A549 (cell line): ENCODE measurements around the gene PI4KB. TPM values are rescaled to one million over a fixed set of nuclear protein-coding genes. Genes with fewer than 3 reads are reported as not detected.

Source experiments
- BHLHE40 ChIP-seq: IDR thresholded peaks from 2 replicates; pipeline ENCODE4 v1.6.1; 2012; ENCODE audit warnings: low read depth, low read length, inconsistent platforms
- CEBPB ChIP-seq, 2 experiments: fragments of >200 bp in 1 of 2; sonication (Bioruptor Twin) in 1 of 2; formaldehyde crosslinking in 1 of 2; IDR thresholded peaks; 2 replicates each; pipeline ENCODE4 v1.6.1; 2012 to 2016
- CHD4 ChIP-seq: fragments of 200-600 bp; sonication (generic); IDR thresholded peaks from 2 replicates; pipeline ENCODE4 v1.6.1; 2016; ENCODE audit warnings: antibody characterized with exemption, mild to moderate bottlenecking, borderline replicate concordance
- FOSL2 ChIP-seq, 2 experiments: fragments of 450-650 bp in 1 of 2; fragments of >200 bp in 1 of 2; sonication (Bioruptor Twin) in 1 of 2; formaldehyde crosslinking; IDR thresholded peaks; 2 replicates each; pipeline versions ENCODE4 v1.5.0 to v1.6.1; 2016 to 2020; ENCODE audit warnings: mild to moderate bottlenecking in 1 of 2, moderate library complexity in 1 of 2
- FOXS1 ChIP-seq: fragments of 250-450 bp; sonication (Bioruptor Pico); IDR thresholded peaks from 2 replicates; pipeline ENCODE4 v1.5.0; 2020; ENCODE audit warnings: mild to moderate bottlenecking, moderate library complexity
- GATA3 ChIP-seq: IDR thresholded peaks from 2 replicates; pipeline ENCODE4 v1.6.1; 2012; ENCODE audit warnings: borderline replicate concordance
- HDAC2 ChIP-seq: fragments of 200-600 bp; sonication (generic); IDR thresholded peaks from 2 replicates; pipeline ENCODE4 v1.6.1; 2016
- HEYL ChIP-seq: fragments of 250-450 bp; sonication (Bioruptor Pico); IDR thresholded peaks from 2 replicates; pipeline ENCODE4 v1.8.0; 2021; ENCODE audit warnings: mild to moderate bottlenecking, moderate library complexity
- HOXA7 ChIP-seq: fragments of 250-450 bp; sonication (Bioruptor Pico); IDR thresholded peaks from 2 replicates; pipeline ENCODE4 v1.5.0; 2020; ENCODE audit warnings: mild to moderate bottlenecking, moderate library complexity
- HOXB13 ChIP-seq: fragments of 250-450 bp; sonication (Bioruptor Pico); IDR thresholded peaks from 2 replicates; pipeline ENCODE4 v1.5.0; 2020; ENCODE audit warnings: low read depth, mild to moderate bottlenecking, moderate library complexity
- HOXB5 ChIP-seq: fragments of 250-450 bp; sonication (Bioruptor Pico); IDR thresholded peaks from 2 replicates; pipeline ENCODE4 v1.5.0; 2020; ENCODE audit warnings: mild to moderate bottlenecking, moderate library complexity
- JUN ChIP-seq, 2 experiments: fragments of >200 bp; sonication (Bioruptor Twin); formaldehyde crosslinking; IDR thresholded peaks; 2 replicates in 1 of 2; 3 replicates in 1 of 2; pipeline ENCODE4 v1.6.1; 2016 to 2017
- KDM1A ChIP-seq: fragments of 200-600 bp; sonication (generic); IDR thresholded peaks from 2 replicates; pipeline ENCODE4 v1.6.1; 2016; ENCODE audit warnings: low read depth, mild to moderate bottlenecking
- KDM5A ChIP-seq: fragments of 200-600 bp; sonication (generic); IDR thresholded peaks from 2 replicates; pipeline ENCODE4 v1.6.1; 2016; ENCODE audit warnings: antibody characterized with exemption, mild to moderate bottlenecking
- MAFK ChIP-seq: fragments of 450-650 bp; IDR thresholded peaks from 2 replicates; pipeline ENCODE4 v1.6.1; 2014; ENCODE audit not compliant: partially characterized antibody
- MYC ChIP-seq: IDR thresholded peaks from 2 replicates; pipeline ENCODE4 v1.6.1; 2012; ENCODE audit warnings: mild to moderate bottlenecking, inconsistent platforms, low read length, improper control_type of control experiment, borderline replicate concordance
- NPAS2 ChIP-seq: fragments of 250-450 bp; sonication (Bioruptor Pico); IDR thresholded peaks from 2 replicates; pipeline ENCODE4 v1.8.0; 2022; ENCODE audit warnings: mild to moderate bottlenecking, moderate library complexity, borderline replicate concordance
- NR3C1 ChIP-seq: fragments of >200 bp; sonication (Bioruptor Twin); formaldehyde crosslinking; IDR thresholded peaks from 3 replicates; pipeline ENCODE4 v1.6.1; 2017
- POLR2AphosphoS2 ChIP-seq: conservative IDR thresholded peaks from 2 replicates; pipeline ENCODE4 v1.6.1; 2012; ENCODE audit warnings: low read length, improper control_type of control experiment, inconsistent platforms
- RCOR1 ChIP-seq: fragments of 150-350 bp; IDR thresholded peaks from 2 replicates; pipeline ENCODE4 v1.6.1; 2014; ENCODE audit warnings: antibody characterized with exemption, low read length, low read depth
- SMC3 ChIP-seq: fragments of >200 bp; sonication (Bioruptor Twin); formaldehyde crosslinking; IDR thresholded peaks from 3 replicates; pipeline ENCODE4 v1.6.1; 2018; ENCODE audit warnings: inconsistent platforms
- SREBF2 ChIP-seq: fragments of 450-650 bp; IDR thresholded peaks from 2 replicates; pipeline ENCODE4 v1.6.1; 2014; ENCODE audit warnings: mild to moderate bottlenecking, moderate library complexity
- TFCP2L1 ChIP-seq: fragments of 250-450 bp; sonication (Bioruptor Pico); IDR thresholded peaks from 2 replicates; pipeline ENCODE4 v1.5.0; 2021; ENCODE audit warnings: mild to moderate bottlenecking
- TP53 ChIP-seq: fragments of 250-450 bp; sonication (Bioruptor Pico); IDR thresholded peaks from 2 replicates; pipeline ENCODE4 v1.5.0; 2021; ENCODE audit warnings: mild to moderate bottlenecking, moderate library complexity
- ZC3H11A ChIP-seq: fragments of 450-650 bp; IDR thresholded peaks from 2 replicates; pipeline ENCODE4 v1.6.1; 2014; ENCODE audit warnings: antibody characterized with exemption, mild to moderate bottlenecking
- ZFP36 ChIP-seq: fragments of 450-650 bp; IDR thresholded peaks from 2 replicates; pipeline ENCODE4 v1.6.1; 2014; ENCODE audit warnings: borderline replicate concordance; ENCODE audit not compliant: partially characterized antibody
- ZNF302 ChIP-seq: fragments of 250-450 bp; sonication (Bioruptor Pico); IDR thresholded peaks from 2 replicates; pipeline ENCODE4 v1.9.0; 2021; ENCODE audit warnings: inconsistent platforms, mild to moderate bottlenecking, moderate library complexity
- polyA plus RNA-seq, 4 experiments: library from polyadenylated mRNA; depleted of rRNA in 3 of 4; stranded (reverse); fragments of >200 nt; fragmentation: RNase III in 1 of 4; extraction: RNeasy Plus Mini Kit Qiagen cat#74134 plus additional on column Dnase treatment in 1 of 4; gene quantifications; 2 replicates in 3 of 4; 3 replicates in 1 of 4; pipeline ENCODE4 v1.2.3, GENCODE V29; 2011 to 2017
- TF ChIP-seq, protein P1 (sequence below): fragments of 200-600 bp; sonication (generic); IDR thresholded peaks from 2 replicates; pipeline ENCODE4 v1.6.1; 2016; ENCODE audit warnings: antibody characterized with exemption, mild to moderate bottlenecking, moderate library complexity
- TF ChIP-seq, protein P2 (sequence below): IDR thresholded peaks from 2 replicates; pipeline ENCODE4 v1.6.1; 2012
- TF ChIP-seq, protein P3 (sequence below): fragments of >200 bp; sonication (Bioruptor Twin); formaldehyde crosslinking; IDR thresholded peaks from 3 replicates; pipeline ENCODE4 v1.5.1; 2016
- TF ChIP-seq, protein P4 (sequence below): IDR thresholded peaks from 2 replicates; pipeline ENCODE4 v1.6.1; 2012; ENCODE audit warnings: low read depth, borderline replicate concordance
- TF ChIP-seq, protein P5 (sequence below): fragments of 250-450 bp; sonication (Bioruptor Pico); IDR thresholded peaks from 2 replicates; pipeline ENCODE4 v1.5.0; 2020; ENCODE audit warnings: low read depth, mild to moderate bottlenecking, moderate library complexity
- TF ChIP-seq, protein P6 (sequence below): fragments of 150-350 bp; IDR thresholded peaks from 2 replicates; pipeline ENCODE4 v1.6.1; 2014; ENCODE audit warnings: low read depth, mild to moderate bottlenecking, low read length

The PI4KB gene
- polyA plus RNA-seq, 2 of the 4 experiments (the other 2 are of a cell fraction), result 26.8 to 34.4 TPM

DNA sequence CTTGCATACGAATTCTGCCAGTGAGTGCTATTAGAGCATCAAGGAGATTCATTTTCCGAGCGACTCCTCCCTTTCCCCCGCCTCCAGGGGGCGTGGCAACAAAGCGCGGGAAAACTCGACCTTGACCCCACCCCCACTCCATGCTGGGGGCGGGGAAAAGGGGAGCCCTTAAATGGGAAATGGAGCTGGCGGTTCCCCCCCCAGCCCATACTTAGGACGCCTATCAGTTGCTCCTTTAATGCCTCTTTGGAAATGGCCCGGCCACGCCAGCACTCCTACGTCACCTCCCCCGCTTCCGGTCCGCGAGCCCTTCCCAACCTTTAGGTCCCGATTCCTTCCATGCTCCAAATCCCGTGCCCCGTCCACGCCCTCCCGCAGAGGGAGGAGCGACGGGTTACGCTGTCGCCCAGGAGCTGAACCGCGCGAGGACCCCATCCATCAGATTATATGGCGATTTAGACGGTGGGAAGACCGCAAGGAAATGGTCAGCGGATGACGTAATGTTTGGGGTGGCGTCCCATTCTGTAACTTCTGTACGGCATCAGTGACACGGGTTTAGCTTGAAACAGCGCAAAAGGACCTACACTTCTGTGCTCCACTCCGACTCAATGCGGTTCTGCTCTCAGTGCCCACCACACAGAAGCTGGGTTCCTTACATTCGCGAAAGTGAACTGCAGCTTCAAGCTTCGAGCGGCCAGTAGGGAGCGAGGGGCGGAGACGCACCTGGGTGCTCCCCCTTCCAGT lies 45.8 kb downstream of the PI4KB start (continued):
- TF ChIP-seq, protein P1, sequence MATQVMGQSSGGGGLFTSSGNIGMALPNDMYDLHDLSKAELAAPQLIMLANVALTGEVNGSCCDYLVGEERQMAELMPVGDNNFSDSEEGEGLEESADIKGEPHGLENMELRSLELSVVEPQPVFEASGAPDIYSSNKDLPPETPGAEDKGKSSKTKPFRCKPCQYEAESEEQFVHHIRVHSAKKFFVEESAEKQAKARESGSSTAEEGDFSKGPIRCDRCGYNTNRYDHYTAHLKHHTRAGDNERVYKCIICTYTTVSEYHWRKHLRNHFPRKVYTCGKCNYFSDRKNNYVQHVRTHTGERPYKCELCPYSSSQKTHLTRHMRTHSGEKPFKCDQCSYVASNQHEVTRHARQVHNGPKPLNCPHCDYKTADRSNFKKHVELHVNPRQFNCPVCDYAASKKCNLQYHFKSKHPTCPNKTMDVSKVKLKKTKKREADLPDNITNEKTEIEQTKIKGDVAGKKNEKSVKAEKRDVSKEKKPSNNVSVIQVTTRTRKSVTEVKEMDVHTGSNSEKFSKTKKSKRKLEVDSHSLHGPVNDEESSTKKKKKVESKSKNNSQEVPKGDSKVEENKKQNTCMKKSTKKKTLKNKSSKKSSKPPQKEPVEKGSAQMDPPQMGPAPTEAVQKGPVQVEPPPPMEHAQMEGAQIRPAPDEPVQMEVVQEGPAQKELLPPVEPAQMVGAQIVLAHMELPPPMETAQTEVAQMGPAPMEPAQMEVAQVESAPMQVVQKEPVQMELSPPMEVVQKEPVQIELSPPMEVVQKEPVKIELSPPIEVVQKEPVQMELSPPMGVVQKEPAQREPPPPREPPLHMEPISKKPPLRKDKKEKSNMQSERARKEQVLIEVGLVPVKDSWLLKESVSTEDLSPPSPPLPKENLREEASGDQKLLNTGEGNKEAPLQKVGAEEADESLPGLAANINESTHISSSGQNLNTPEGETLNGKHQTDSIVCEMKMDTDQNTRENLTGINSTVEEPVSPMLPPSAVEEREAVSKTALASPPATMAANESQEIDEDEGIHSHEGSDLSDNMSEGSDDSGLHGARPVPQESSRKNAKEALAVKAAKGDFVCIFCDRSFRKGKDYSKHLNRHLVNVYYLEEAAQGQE, result peak; percentile 35; the same call in 1 of the 2 replicates
- no peak for TF ChIP-seq MAFK
- TF ChIP-seq RCOR1, result no peak
- TF ChIP-seq HOXB5 (CRISPR knock-in tag), result peak; percentile 75
- TF ChIP-seq, protein P2, sequence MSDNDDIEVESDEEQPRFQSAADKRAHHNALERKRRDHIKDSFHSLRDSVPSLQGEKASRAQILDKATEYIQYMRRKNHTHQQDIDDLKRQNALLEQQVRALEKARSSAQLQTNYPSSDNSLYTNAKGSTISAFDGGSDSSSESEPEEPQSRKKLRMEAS, result peak; percentile 89
- no peak for TF ChIP-seq HOXB13 (CRISPR knock-in tag)
- no peak for TF ChIP-seq CHD4
- TF ChIP-seq POLR2AphosphoS2, result no peak
- TF ChIP-seq ZFP36, result no peak
- TF ChIP-seq FOSL2 (IDR thresholded peaks at IDR 0.05), result no peak
- TF ChIP-seq FOSL2 (CRISPR knock-in tag; IDR thresholded peaks at IDR 0.05), result peak; percentile 54; the same call in 1 of the 2 replicates
- TF ChIP-seq, protein P3, sequence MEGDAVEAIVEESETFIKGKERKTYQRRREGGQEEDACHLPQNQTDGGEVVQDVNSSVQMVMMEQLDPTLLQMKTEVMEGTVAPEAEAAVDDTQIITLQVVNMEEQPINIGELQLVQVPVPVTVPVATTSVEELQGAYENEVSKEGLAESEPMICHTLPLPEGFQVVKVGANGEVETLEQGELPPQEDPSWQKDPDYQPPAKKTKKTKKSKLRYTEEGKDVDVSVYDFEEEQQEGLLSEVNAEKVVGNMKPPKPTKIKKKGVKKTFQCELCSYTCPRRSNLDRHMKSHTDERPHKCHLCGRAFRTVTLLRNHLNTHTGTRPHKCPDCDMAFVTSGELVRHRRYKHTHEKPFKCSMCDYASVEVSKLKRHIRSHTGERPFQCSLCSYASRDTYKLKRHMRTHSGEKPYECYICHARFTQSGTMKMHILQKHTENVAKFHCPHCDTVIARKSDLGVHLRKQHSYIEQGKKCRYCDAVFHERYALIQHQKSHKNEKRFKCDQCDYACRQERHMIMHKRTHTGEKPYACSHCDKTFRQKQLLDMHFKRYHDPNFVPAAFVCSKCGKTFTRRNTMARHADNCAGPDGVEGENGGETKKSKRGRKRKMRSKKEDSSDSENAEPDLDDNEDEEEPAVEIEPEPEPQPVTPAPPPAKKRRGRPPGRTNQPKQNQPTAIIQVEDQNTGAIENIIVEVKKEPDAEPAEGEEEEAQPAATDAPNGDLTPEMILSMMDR, result no peak
- TF ChIP-seq, protein P4, sequence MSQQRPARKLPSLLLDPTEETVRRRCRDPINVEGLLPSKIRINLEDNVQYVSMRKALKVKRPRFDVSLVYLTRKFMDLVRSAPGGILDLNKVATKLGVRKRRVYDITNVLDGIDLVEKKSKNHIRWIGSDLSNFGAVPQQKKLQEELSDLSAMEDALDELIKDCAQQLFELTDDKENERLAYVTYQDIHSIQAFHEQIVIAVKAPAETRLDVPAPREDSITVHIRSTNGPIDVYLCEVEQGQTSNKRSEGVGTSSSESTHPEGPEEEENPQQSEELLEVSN, result peak; percentile 96
- no peak for TF ChIP-seq NPAS2 (CRISPR knock-in tag)
- TF ChIP-seq TP53 (CRISPR knock-in tag), result peak; percentile 25; the same call in 1 of the 2 replicates
- TF ChIP-seq CEBPB (IDR thresholded peaks at IDR 0.05), result peak; percentile 29 to 39; a peak in 3 of 4 replicates
- TF ChIP-seq KDM1A, result no peak
- no peak; the same call in 2 of the 3 replicates for TF ChIP-seq SMC3
- 0 out of 2 replicates have a peak, but pooled peaks have one; percentile 47 for TF ChIP-seq MYC
- peak; percentile 23; the same call in 1 of the 2 replicates for TF ChIP-seq GATA3
- no peak for TF ChIP-seq FOXS1
- no peak for TF ChIP-seq ZC3H11A
- TF ChIP-seq KDM5A, result no peak
- TF ChIP-seq, protein P5, sequence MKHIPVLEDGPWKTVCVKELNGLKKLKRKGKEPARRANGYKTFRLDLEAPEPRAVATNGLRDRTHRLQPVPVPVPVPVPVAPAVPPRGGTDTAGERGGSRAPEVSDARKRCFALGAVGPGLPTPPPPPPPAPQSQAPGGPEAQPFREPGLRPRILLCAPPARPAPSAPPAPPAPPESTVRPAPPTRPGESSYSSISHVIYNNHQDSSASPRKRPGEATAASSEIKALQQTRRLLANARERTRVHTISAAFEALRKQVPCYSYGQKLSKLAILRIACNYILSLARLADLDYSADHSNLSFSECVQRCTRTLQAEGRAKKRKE, result no peak
- no peak for TF ChIP-seq HOXA7
- TF ChIP-seq BHLHE40, result peak; percentile 82
- TF ChIP-seq JUN (IDR thresholded peaks at IDR 0.05), result peak; percentile 61 to 91; a peak in 4 of 5 replicates
- no peak for TF ChIP-seq SREBF2
- no peak for TF ChIP-seq ZNF302 (CRISPR knock-in tag)
- TF ChIP-seq HEYL, result no peak
- no peak for TF ChIP-seq HDAC2
- TF ChIP-seq, protein P6, sequence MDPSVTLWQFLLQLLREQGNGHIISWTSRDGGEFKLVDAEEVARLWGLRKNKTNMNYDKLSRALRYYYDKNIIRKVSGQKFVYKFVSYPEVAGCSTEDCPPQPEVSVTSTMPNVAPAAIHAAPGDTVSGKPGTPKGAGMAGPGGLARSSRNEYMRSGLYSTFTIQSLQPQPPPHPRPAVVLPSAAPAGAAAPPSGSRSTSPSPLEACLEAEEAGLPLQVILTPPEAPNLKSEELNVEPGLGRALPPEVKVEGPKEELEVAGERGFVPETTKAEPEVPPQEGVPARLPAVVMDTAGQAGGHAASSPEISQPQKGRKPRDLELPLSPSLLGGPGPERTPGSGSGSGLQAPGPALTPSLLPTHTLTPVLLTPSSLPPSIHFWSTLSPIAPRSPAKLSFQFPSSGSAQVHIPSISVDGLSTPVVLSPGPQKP, result peak; percentile 56; the same call in 1 of the 2 replicates
- no peak for TF ChIP-seq NR3C1
- peak; percentile 68; the same call in 1 of the 2 replicates for TF ChIP-seq TFCP2L1 (CRISPR knock-in tag)
